Tibial artery (tissue), 4 donors: ENCODE measurements around the gene DEFB126.
"Not testable (repeated sequence)": the region's sequence is repeated elsewhere in the genome, so short reads cannot be mapped to it uniquely, and the experiment has no call there.

Experiments used
- DNase-seq, 2 donors: peaks; one replicate each; pipeline ENCODE4 v3.0.0-alpha.2; 2019
- H3K27ac ChIP-seq, 2 donors: fragments of 200-600 bp; sonication (generic) in 1 of 2; 1 replicate in 1 of 2; 2 replicates in 1 of 2; pipeline ENCODE4 v1.5.1; 2018 to 2019; ENCODE audit warnings: mild to moderate bottlenecking in 1 of 2
- H3K27me3 ChIP-seq, 2 donors: fragments of 200-600 bp; sonication (generic) in 1 of 2; one replicate each; pipeline versions ENCODE4 v1.5.1 to v1.6.0; 2016 to 2019
- H3K36me3 ChIP-seq, 3 donors: fragments of 200-600 bp; sonication (generic) in 2 of 3; one replicate each; pipeline ENCODE4 v1.5.1; 2016 to 2019; ENCODE audit warnings: mild to moderate bottlenecking in 2 of 3
- H3K4me1 ChIP-seq, 4 donors: fragments of 200-600 bp; sonication (generic) in 2 of 4; 1 replicate in 3 of 4; 2 replicates in 1 of 4; pipeline ENCODE4 v1.5.1; 2016 to 2019
- H3K4me3 ChIP-seq, 2 donors: fragments of 200-600 bp; sonication (generic) in 1 of 2; 1 replicate in 1 of 2; 2 replicates in 1 of 2; pipeline ENCODE4 v1.5.1; 2018 to 2019; ENCODE audit warnings: mild to moderate bottlenecking in 2 of 2
- H3K9me3 ChIP-seq, 3 donors: fragments of 200-600 bp; sonication (generic) in 1 of 3; one replicate each; pipeline ENCODE4 v1.5.1; 2016 to 2019
- CTCF ChIP-seq, 2 experiments: fragments of 200-600 bp in 1 of 2; fragments of 450-650 bp in 1 of 2; IDR thresholded peaks; one replicate each; pipeline ENCODE4 v1.5.1; 2017 to 2019; ENCODE audit warnings: antibody characterized with exemption in 2 of 2, mild to moderate bottlenecking in 1 of 2, moderate library complexity in 1 of 2
- intact Hi-C: fragments of 100-400 bp; cut with DNase I; formaldehyde crosslinking; loops from one replicate; pipeline ENCODE4 v1.15.0; 2023; ENCODE audit warnings: low total_unique reads

The DEFB126 gene

GRCh38 chr20:142290-142689, at the start of gene DEFB126:
DEFB126 (plus strand) TSS chr20:142590; CDS start chr20:142629, 39 bp downstream.
- Histone ChIP-seq H3K27ac (no peak within 1 kb of the TSS), H3K27me3 (no peaks in the 10 kb centered on the region), H3K4me3 (no peak within 1 kb of the TSS), H3K9me3 (no peaks in the 10 kb centered on the region), H3K4me1 (no peaks in the 10 kb centered on the region), H3K36me3 (no peaks in the 10 kb centered on the region)
- no peak for DNase-seq
- intact Hi-C loops: no loop called here
- no peak for TF ChIP-seq CTCF (IDR thresholded peaks at IDR 0.05)

- TF ChIP-seq CTCF (IDR thresholded peaks at IDR 0.05): no peak
- Histone ChIP-seq H3K27me3 (no peaks in the 10 kb centered on the region), H3K36me3 (no peaks in the 10 kb centered on the region), H3K27ac (no peak overlapping the region), H3K4me3 (no peak overlapping the region), H3K4me1 (no peaks in the 10 kb centered on the region), H3K9me3 (peaks cover 0 to 12% (median 0%) of the 10 kb centered on the region in 3 donors)
- DNase-seq: no peak
- intact Hi-C loops: no loop called here
These were observed 48.7 kb upstream of the DEFB126 start for GRCh38 chr20:93641-94040.

GRCh38 chr20:95215-95614, 47.2 kb upstream of the DEFB126 start:
- H3K36me3 ChIP-seq: no peaks in the 10 kb centered on the region
- DNase-seq: no peak
- H3K4me3 ChIP-seq: no peak overlapping the region
- intact Hi-C loops: no loop called here
- no peaks in the 10 kb centered on the region for H3K27me3 ChIP-seq
- H3K4me1 ChIP-seq: no peaks in the 10 kb centered on the region
- H3K9me3 ChIP-seq: peaks cover 0 to 12% (median 0%) of the 10 kb centered on the region in 3 donors
- H3K27ac ChIP-seq: no peak overlapping the region
- no peak for TF ChIP-seq CTCF (IDR thresholded peaks at IDR 0.05)

GRCh38 chr20:97691-98090, 44.7 kb upstream of the DEFB126 start:
- H3K36me3 ChIP-seq, intact Hi-C loops, DNase-seq, H3K27ac ChIP-seq, H3K4me1 ChIP-seq, H3K27me3 ChIP-seq, H3K4me3 ChIP-seq: not testable (repeated sequence)
- peaks cover 0 to 12% (median 0%) of the 10 kb centered on the region in 3 donors for H3K9me3 ChIP-seq

GRCh38 chr20:101975-102374, 40.4 kb upstream of the DEFB126 start:
- H3K4me1 ChIP-seq: no peaks in the 10 kb centered on the region
- peaks cover 0 to 11% of the 10 kb centered on the region in 2 donors for H3K27me3 ChIP-seq
- H3K27ac ChIP-seq: no peak overlapping the region
- no peaks in the 10 kb centered on the region for H3K9me3 ChIP-seq
- no peak for TF ChIP-seq CTCF (IDR thresholded peaks at IDR 0.05)
- intact Hi-C loops: no loop called here
- no peak for DNase-seq
- no peaks in the 10 kb centered on the region for H3K36me3 ChIP-seq
- H3K4me3 ChIP-seq: no peak overlapping the region

GRCh38 chr20:103456-103855, 38.9 kb upstream of the DEFB126 start:
- no peaks in the 10 kb centered on the region for H3K9me3 ChIP-seq
- intact Hi-C loops: no loop called here
- TF ChIP-seq CTCF (IDR thresholded peaks at IDR 0.05): no peak
- H3K27ac ChIP-seq: no peak overlapping the region
- H3K4me3 ChIP-seq: no peak overlapping the region
- H3K4me1 ChIP-seq: no peaks in the 10 kb centered on the region
- no peak for DNase-seq
- H3K36me3 ChIP-seq: no peaks in the 10 kb centered on the region
- H3K27me3 ChIP-seq: peaks cover 0 to 11% of the 10 kb centered on the region in 2 donors
